ENCODE measurements around the gene RGS7.

- TF ChIP-seq CTCF (IDR thresholded peaks at IDR 0.05; ENCODE audit: insufficient read depth, low read depth, low read length) (no peak), EZH2 (IDR thresholded peaks at IDR 0.05; ENCODE audit: insufficient read depth, low read length) (no peak)
Observed at GRCh38 chr1:240906477-240906876, 450.5 kb downstream of the RGS7 start.

Data from astrocyte (in vitro differentiated cells and primary cell).